Measurements from ENCODE around the gene RELN.

The RELN gene

DNA sequence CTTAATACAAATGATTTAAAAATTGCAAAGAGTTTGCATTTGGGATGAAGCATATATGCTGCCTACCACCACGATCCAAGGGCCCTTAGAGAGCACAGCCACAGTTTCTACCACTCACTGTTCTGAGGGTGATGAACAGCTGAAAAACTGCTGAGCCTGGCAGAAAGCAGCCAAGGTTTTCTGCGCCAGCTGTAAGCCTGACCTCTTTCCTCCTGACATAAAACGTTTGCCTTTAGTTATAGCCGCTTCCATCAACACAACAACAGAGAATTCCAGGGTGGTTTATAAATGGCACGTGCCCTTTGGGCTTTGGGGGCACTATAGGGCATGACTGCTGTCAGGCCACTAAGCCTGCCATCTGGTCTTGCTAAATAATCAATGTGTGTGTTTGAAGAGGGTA, 222.8 kb downstream of the RELN start:
- ATAC-seq: no peak
- TF ChIP-seq, protein P1, sequence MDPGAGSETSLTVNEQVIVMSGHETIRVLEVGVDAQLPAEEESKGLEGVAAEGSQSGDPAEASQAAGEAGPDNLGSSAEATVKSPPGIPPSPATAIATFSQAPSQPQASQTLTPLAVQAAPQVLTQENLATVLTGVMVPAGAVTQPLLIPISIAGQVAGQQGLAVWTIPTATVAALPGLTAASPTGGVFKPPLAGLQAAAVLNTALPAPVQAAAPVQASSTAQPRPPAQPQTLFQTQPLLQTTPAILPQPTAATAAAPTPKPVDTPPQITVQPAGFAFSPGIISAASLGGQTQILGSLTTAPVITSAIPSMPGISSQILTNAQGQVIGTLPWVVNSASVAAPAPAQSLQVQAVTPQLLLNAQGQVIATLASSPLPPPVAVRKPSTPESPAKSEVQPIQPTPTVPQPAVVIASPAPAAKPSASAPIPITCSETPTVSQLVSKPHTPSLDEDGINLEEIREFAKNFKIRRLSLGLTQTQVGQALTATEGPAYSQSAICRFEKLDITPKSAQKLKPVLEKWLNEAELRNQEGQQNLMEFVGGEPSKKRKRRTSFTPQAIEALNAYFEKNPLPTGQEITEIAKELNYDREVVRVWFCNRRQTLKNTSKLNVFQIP (CRISPR knock-in tag; IDR thresholded peaks at IDR 0.05; ENCODE audit: borderline replicate concordance, low read depth): no peak
- TF ChIP-seq, protein P2, sequence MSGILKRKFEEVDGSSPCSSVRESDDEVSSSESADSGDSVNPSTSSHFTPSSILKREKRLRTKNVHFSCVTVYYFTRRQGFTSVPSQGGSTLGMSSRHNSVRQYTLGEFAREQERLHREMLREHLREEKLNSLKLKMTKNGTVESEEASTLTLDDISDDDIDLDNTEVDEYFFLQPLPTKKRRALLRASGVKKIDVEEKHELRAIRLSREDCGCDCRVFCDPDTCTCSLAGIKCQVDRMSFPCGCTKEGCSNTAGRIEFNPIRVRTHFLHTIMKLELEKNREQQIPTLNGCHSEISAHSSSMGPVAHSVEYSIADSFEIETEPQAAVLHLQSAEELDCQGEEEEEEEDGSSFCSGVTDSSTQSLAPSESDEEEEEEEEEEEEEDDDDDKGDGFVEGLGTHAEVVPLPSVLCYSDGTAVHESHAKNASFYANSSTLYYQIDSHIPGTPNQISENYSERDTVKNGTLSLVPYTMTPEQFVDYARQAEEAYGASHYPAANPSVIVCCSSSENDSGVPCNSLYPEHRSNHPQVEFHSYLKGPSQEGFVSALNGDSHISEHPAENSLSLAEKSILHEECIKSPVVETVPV (CRISPR knock-in tag; IDR thresholded peaks at IDR 0.05): no peak
- TF ChIP-seq ARNTL (CRISPR knock-in tag; IDR thresholded peaks at IDR 0.05; ENCODE audit: borderline replicate concordance, low read depth): no peak
- TF ChIP-seq TOX (CRISPR knock-in tag; IDR thresholded peaks at IDR 0.05; ENCODE audit: borderline replicate concordance): no peak
- no peak for TF ChIP-seq ESRRG (CRISPR knock-in tag; IDR thresholded peaks at IDR 0.05)
- no peak for TF ChIP-seq BACH2 (CRISPR knock-in tag; IDR thresholded peaks at IDR 0.05; ENCODE audit: borderline replicate concordance)
- TF ChIP-seq PPARA (CRISPR knock-in tag; IDR thresholded peaks at IDR 0.05; ENCODE audit: borderline replicate concordance): no peak
- no peak for TF ChIP-seq CSDC2 (CRISPR knock-in tag; IDR thresholded peaks at IDR 0.05)
- TF ChIP-seq GLIS3 (CRISPR knock-in tag; IDR thresholded peaks at IDR 0.05): no peak
- TF ChIP-seq ZNF70 (CRISPR knock-in tag; IDR thresholded peaks at IDR 0.05): no peak
- no peak for TF ChIP-seq SNAI2 (CRISPR knock-in tag; IDR thresholded peaks at IDR 0.05)
- TF ChIP-seq RARB (CRISPR knock-in tag; IDR thresholded peaks at IDR 0.05): no peak
- TF ChIP-seq, protein P3, sequence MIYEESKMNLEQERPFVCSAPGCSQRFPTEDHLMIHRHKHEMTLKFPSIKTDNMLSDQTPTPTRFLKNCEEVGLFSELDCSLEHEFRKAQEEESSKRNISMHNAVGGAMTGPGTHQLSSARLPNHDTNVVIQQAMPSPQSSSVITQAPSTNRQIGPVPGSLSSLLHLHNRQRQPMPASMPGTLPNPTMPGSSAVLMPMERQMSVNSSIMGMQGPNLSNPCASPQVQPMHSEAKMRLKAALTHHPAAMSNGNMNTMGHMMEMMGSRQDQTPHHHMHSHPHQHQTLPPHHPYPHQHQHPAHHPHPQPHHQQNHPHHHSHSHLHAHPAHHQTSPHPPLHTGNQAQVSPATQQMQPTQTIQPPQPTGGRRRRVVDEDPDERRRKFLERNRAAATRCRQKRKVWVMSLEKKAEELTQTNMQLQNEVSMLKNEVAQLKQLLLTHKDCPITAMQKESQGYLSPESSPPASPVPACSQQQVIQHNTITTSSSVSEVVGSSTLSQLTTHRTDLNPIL (CRISPR knock-in tag; IDR thresholded peaks at IDR 0.05; ENCODE audit: low read depth): no peak
- TF ChIP-seq, protein P4, sequence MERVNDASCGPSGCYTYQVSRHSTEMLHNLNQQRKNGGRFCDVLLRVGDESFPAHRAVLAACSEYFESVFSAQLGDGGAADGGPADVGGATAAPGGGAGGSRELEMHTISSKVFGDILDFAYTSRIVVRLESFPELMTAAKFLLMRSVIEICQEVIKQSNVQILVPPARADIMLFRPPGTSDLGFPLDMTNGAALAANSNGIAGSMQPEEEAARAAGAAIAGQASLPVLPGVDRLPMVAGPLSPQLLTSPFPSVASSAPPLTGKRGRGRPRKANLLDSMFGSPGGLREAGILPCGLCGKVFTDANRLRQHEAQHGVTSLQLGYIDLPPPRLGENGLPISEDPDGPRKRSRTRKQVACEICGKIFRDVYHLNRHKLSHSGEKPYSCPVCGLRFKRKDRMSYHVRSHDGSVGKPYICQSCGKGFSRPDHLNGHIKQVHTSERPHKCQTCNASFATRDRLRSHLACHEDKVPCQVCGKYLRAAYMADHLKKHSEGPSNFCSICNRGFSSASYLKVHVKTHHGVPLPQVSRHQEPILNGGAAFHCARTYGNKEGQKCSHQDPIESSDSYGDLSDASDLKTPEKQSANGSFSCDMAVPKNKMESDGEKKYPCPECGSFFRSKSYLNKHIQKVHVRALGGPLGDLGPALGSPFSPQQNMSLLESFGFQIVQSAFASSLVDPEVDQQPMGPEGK (CRISPR knock-in tag; IDR thresholded peaks at IDR 0.05; ENCODE audit: borderline replicate concordance): no peak
- TF ChIP-seq ZFP30 (CRISPR knock-in tag; IDR thresholded peaks at IDR 0.05): no peak
- no peak for TF ChIP-seq ZFP3 (CRISPR knock-in tag; IDR thresholded peaks at IDR 0.05)

DNA sequence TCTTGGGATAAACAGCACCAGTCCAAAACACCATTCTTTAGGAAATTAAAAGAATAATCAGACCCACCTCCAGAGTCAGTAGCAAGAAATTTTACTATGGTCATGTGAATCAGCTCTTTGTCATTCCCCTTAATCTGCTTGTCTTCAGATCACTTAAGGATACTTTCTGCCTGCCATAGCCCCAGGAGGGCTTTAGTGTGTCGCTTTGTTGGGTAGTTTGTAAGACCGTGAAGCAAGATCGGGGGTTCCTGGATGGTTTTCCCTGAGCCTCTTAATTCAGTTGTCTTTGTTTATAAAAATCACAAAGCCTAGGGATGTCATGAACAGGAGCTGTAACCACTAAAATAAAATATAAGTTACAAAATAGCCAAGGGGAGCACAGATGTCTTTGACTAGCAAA, 223.6 kb downstream of the RELN start:
- ATAC-seq: no peak
- TF ChIP-seq, protein P2 (CRISPR knock-in tag; IDR thresholded peaks at IDR 0.05): no peak
- TF ChIP-seq ESRRG (CRISPR knock-in tag; IDR thresholded peaks at IDR 0.05) (no peak), CSDC2 (CRISPR knock-in tag; IDR thresholded peaks at IDR 0.05) (no peak), ZNF70 (CRISPR knock-in tag; IDR thresholded peaks at IDR 0.05) (no peak), BACH2 (CRISPR knock-in tag; IDR thresholded peaks at IDR 0.05; ENCODE audit: borderline replicate concordance) (no peak)

DNA sequence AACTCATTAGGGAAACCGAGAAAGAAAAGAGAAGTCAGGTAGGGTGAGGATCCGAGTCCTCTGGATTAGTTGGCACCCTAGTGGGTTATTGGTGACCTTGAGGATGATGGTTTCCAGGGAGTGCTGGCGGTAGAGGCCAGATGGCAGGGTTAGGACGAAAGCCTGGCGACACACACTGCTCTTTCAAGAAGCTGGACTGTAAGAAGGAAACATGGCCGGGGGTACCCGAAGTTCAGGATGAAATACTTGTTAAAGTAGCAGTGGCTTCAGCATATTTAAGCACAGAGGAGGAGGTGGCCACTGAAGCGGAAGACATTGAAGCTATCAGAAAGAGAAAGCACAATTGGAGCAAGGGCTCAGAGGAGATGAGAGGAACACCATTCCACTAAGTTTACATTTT, 224.6 kb downstream of the RELN start:
- ATAC-seq: no peak; the same call in 2 of the 3 replicates
- TF ChIP-seq ZFP3 (CRISPR knock-in tag; IDR thresholded peaks at IDR 0.05) (no peak), ISL1 (CRISPR knock-in tag; IDR thresholded peaks at IDR 0.05) (no peak)

DNA sequence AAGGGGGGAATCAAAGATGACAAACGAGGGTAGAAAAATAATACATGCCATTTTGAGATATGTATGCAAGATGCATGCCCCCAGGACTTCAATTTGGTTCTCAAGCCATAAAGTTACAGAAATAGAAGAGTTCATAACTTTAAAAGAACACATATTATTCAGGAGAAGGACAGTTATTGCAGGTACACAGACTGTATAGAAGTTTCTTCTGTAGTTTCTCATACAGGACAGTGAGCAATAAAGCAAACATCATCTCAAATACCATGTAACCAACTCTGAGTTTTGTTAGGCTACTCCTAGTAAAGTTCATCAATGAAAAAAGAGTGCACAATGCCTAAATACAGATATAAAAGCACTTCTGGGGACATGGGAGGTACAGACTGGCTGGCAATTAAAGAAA, 226.6 kb downstream of the RELN start:
- TF ChIP-seq CSDC2 (CRISPR knock-in tag; IDR thresholded peaks at IDR 0.05) (no peak), ZNF565 (CRISPR knock-in tag; conservative IDR thresholded peaks at IDR 0.05; ENCODE audit: low read depth) (no peak)
- TF ChIP-seq, protein P4 (CRISPR knock-in tag; IDR thresholded peaks at IDR 0.05; ENCODE audit: borderline replicate concordance): no peak
- no peak for ATAC-seq

Data from SK-N-SH treated with all-trans-retinoic acid at 6 μM for 48 hours (cell line).